ENCODE measurements around the gene LONRF2. TPM values are rescaled to one million over a fixed set of nuclear protein-coding genes. Genes with fewer than 3 reads are reported as not detected.

The LONRF2 gene
- total RNA-seq = not detected in 2 replicates

DNA sequence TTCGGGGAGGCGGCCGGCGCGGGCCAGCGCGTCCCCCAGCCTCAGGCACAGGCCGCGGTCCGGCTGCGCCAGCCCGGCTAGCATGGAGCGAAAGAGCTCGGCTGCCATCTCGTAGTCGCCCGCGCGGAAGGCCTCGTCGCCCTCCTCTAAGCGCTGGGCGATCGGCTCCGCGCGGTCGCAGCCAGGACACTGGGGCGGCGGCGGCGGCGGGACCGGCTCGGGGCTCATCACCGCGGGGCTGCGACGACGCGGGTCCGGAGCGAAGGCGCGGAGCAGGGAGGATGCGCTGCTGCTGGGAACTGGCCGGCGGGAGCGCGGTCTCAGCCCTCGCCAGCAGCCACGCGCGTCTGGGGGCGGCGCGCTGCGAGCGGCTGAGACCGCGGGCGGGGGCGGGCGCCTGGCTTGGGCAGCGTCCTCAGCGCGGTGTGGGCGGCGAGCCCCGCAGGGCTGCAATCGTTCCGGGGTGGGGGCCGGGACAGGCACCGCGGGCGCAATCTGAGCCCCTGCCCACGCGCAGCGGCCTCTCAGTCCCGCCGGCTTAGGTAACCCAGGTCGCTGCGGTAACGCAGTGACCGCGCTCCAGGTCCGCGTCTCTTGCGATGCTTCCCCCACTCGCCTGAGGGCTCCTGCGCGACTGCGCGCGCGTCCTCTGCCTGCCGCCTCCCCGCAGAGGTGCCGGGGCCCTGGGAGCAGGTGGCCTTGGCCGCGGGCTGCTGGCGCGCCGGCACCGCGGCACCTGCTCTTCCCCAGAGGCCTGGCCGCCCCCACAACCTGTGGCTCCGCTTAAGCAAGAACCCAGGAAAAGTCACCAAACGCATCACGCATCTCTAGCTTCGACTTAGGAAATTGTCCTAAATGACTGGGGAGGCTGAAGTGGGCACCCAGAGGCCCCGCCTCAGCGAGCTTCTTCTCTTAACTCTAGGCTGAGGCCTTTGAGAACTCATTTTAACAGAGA lies at the start of gene LONRF2:
Gene LONRF2, minus strand, starts transcription at position 636 of the 955 bp plus-strand sequence. Its CDS starts 408 bp downstream, at position 228.

Other genes starting within 250 kb of the LONRF2 start
- not detected in 2 replicates for gene AFF3, start 179.9 kb downstream of the LONRF2 start, total RNA-seq
- 3.6 and 5.6 TPM in 2 replicates for gene CHST10, start 95.2 kb upstream of the LONRF2 start, total RNA-seq
- gene NMS, start 148.0 kb upstream of the LONRF2 start, total RNA-seq = not detected in 2 replicates
- 11.0 and 20.2 TPM in 2 replicates for gene PDCL3, start 240.5 kb upstream of the LONRF2 start, total RNA-seq

Measured in hair follicular keratinocyte (primary cell).